ENCODE measurements around the gene ING1.
A peak's percentile ranks its signal among the peaks of the same experiment; 100 is the strongest.
"Not testable (repeated sequence)": the region's sequence is repeated elsewhere in the genome, so short reads cannot be mapped to it uniquely, and the experiment has no call there.

ING1 gene

GRCh38 chr13:110700641-110701040, 12.9 kb upstream of the ING1 start:
- H3K4me3 ChIP-seq, result no peak overlapping the region
- peaks cover 69% of the 10 kb centered on the region for H3K36me3 ChIP-seq (replicated peaks)
- in situ Hi-C loops (cut with MboI; ENCODE audit: low sequenced_read_pairs), result no loop called here
- no peaks in the 10 kb centered on the region for H3K27me3 ChIP-seq (ENCODE audit: low read depth)
- H3K9me3 ChIP-seq, result no peaks in the 10 kb centered on the region
- H3K4me1 ChIP-seq, result peaks cover 8% of the 10 kb centered on the region
- DNase-seq (ENCODE audit: low spot score in 2 of 2), result no peak

GRCh38 chr13:110701061-110701460, 12.4 kb upstream of the ING1 start:
- H3K4me1 ChIP-seq; in situ Hi-C loops (cut with MboI; ENCODE audit: low sequenced_read_pairs); DNase-seq (ENCODE audit: low spot score in 2 of 2); H3K4me3 ChIP-seq; H3K27me3 ChIP-seq (ENCODE audit: low read depth); H3K9me3 ChIP-seq: not testable (repeated sequence)
- H3K36me3 ChIP-seq (replicated peaks), result peaks cover 66% of the 10 kb centered on the region

- Histone ChIP-seq H3K36me3 (replicated peaks) (peaks cover 57% of the 10 kb centered on the region), H3K9me3 (no peaks in the 10 kb centered on the region), H3K4me3 (no peak overlapping the region), H3K27me3 (ENCODE audit: low read depth) (no peaks in the 10 kb centered on the region), H3K4me1 (peaks cover 8% of the 10 kb centered on the region)
- in situ Hi-C loops (cut with MboI; ENCODE audit: low sequenced_read_pairs), result no loop called here
- no peak for DNase-seq (ENCODE audit: low spot score in 2 of 2)
Observed at GRCh38 chr13:110702089-110702488, 11.4 kb upstream of the ING1 start.

DNA sequence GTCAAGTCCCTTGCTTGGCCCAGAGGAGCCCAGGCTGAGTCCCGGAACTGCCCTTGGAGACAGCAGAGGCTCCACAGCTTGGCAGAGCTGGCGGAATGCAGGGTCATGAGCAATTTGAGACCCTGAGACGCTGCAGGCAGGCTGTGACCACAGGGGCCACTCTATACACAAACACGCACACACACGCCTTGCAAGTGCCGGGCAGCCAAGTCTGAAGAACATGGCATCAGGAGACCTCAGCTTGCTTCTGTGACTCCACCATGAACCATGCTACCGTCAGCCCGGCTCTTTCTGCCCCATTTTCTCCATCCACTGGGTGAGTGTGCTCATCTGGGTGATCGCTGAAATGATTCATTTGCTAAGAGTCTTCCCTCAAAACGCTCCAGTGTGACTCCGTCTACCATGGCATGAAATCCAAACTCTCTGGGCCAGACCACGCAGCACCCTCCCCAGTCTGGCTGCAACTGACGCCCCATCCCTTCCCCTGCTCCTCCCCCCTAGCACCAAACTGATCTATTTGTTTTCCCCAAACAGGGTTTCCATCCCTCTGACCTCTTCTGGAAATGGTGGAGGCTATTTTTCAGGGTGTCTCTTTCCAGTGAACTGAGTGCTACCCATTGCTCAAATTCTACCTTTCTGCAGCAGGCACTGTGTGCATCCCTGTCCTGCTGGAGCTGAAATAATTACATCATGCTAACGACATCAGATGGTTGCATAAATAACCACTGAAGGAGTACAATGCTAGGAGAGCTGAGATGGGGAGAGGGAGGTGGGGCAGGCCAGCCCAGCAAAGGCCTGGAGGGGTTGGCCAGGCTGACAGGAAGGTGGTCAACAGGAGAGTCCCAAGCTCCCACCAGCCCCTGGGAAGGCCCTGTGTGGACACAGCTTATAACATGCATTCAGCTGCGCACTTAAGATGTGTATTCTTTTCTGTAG, 10.6 kb upstream of the ING1 start:
- H3K27me3 ChIP-seq (ENCODE audit: low read depth), result no peaks in the 10 kb centered on the region
- peaks cover 10% of the 10 kb centered on the region for H3K4me1 ChIP-seq
- in situ Hi-C loops (cut with MboI; ENCODE audit: low sequenced_read_pairs), result no loop called here
- peaks cover 50% of the 10 kb centered on the region for H3K36me3 ChIP-seq (replicated peaks)
- no peaks in the 10 kb centered on the region for H3K9me3 ChIP-seq
- no peak for DNase-seq (ENCODE audit: low spot score in 2 of 2)
- H3K4me3 ChIP-seq, result no peak overlapping the region

- Histone ChIP-seq H3K4me1 (peaks cover 12% of the 10 kb centered on the region), H3K9me3 (no peaks in the 10 kb centered on the region), H3K27me3 (ENCODE audit: low read depth) (no peaks in the 10 kb centered on the region), H3K4me3 (peak overlapping the region; percentile 59), H3K36me3 (replicated peaks) (peaks cover 26% of the 10 kb centered on the region)
- DNase-seq (ENCODE audit: low spot score in 2 of 2), result no peak
- in situ Hi-C loops (cut with MboI; ENCODE audit: low sequenced_read_pairs), result no loop called here
Observed at GRCh38 chr13:110705356-110705825, 8.1 kb upstream of the ING1 start.

DNA sequence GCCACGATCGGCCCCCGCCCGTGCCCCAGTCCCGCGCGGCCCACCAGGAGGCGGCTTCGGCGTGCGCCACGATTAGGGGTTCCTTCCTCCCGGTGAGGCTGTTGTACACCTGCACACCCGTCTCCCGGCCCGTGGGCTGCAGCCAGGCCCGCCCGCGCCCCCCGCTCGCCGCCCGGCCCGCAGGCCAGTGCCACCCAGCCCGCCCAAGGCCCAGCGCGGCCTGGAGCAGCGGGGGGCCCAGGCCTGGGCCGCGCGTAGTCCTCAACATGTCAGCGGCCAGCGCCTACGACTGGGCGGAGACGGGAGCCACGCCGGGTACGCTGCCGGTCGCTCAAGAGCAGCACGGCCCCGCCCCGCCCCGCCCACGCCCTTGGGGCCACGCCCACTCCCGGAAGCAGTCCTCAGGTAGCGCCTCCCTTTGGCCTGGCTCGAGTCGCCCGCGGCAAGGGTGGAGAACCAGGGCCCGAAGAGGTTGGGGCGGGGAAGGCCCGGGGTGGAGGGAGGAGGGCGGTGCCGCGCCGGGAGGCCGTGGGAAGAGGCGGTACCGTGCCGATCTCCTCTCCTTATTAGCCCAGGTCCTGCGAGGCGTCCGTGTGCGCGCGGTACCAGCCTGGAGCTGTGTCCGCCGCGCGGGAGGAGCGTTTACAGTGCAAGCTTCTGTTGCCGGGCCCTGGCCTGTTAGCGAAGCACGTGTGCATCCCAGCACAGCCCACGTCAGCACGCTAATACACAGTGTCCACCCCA, 7.5 kb upstream of the ING1 start, which contains the start of gene CARS2:
CARS2 (minus strand) TSS at position 291 of the 744 bp plus-strand sequence; CDS start at position 268, 23 bp downstream.
- in situ Hi-C loops (cut with MboI; ENCODE audit: low sequenced_read_pairs), result no loop called here
- DNase-seq (ENCODE audit: low spot score in 2 of 2), result peak; percentile 93 to 98
- Histone ChIP-seq H3K9me3 (no peaks in the 10 kb centered on the region), H3K27me3 (ENCODE audit: low read depth) (no peaks in the 10 kb centered on the region), H3K4me1 (peaks cover 14% of the 10 kb centered on the region), H3K36me3 (replicated peaks) (peaks cover 19% of the 10 kb centered on the region), H3K4me3 (peak within 1 kb of the TSS; percentile 59)

DNA sequence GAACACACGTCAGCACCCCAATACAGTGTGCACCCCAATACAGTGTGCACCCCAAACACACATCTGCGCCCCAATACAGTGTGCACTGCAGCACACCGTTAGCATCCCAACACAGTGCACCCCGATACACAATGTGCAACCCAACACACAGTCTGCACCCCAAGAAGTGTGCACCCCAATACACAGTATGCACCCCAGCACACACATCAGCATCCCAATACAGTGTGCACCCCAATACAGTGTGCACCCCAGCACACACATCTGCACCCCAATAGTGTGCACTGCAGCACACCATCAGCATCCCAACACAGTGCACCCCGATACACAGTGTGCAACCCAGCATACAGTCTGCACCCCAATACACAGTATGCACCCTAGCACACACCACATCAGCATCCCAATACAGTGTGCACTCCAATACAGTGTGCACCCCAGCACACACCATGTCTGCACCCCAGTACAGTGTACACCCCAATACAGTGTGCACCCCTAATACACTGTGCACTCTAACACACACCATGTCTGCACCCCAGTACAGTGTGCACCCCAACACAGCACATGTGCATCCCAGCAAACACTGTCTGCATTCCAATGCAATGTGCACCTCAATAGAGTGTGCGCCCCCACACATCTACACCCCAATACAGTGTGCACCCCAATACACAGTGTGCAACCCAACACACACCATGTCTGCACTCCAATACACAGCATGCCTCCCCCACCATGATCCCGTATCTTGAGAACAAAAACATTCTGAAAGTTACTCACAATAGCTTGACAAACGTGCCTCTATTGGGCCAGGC, 6.7 kb upstream of the ING1 start:
- Histone ChIP-seq H3K4me1 (peaks cover 14% of the 10 kb centered on the region), H3K4me3 (peak overlapping the region; percentile 59), H3K27me3 (ENCODE audit: low read depth) (no peaks in the 10 kb centered on the region), H3K36me3 (replicated peaks) (peaks cover 15% of the 10 kb centered on the region), H3K9me3 (no peaks in the 10 kb centered on the region)
- no peak for DNase-seq (ENCODE audit: low spot score in 2 of 2)
- in situ Hi-C loops (cut with MboI; ENCODE audit: low sequenced_read_pairs), result no loop called here

DNA sequence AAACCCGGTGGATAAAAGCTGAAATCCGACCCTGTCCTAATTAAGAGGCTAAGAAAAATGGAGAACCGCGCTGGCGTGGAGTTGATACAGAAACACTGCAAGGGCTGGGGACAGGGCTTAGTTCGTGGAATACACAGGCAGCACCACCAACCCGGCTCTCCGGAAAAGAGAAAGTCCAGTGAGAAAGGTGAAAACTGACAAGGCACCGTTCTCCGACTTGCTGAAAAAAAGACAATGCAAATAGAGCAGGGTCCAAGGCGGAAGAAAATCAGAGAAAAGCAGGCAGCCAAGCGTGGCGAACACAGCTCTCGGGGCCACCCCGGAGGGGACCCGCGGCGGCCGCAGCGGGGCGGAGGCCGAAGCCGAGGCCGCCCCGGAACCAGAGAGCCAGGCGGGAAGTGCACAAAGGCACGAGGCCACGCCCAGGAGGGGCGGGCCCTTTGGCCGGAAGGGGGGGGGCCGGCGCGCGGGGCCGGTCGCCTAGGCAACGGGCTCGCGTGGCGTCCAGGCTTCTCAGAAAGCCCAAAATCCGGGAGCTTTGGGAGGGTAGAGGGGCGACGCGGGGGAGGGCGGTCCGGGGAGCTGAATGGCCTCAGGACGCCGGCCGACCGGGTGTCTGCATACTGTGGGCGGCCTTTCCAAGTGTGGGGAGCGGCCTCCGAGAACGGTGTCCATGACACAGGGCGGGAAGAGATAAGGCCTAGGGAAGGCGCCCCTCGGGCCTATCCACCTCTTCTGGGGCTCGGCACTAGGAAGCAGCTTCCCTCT, 1.2 kb upstream of the ING1 start:
- in situ Hi-C loops (cut with MboI; ENCODE audit: low sequenced_read_pairs), result no loop called here

GRCh38 chr13:110712849-110713641, 455 bp upstream of the ING1 start:
- in situ Hi-C loops (cut with MboI; ENCODE audit: low sequenced_read_pairs), result no loop called here
- peak; percentile 96 to 99 for DNase-seq (ENCODE audit: low spot score in 2 of 2)
- Histone ChIP-seq H3K27me3 (ENCODE audit: low read depth) (no peaks in the 10 kb centered on the region), H3K36me3 (replicated peaks) (no peaks in the 10 kb centered on the region; the same call in 1 of the 2 replicates), H3K9me3 (no peaks in the 10 kb centered on the region), H3K4me3 (peak overlapping the region; percentile 78), H3K4me1 (peaks cover 7% of the 10 kb centered on the region)

More for the DNA sequence above, 1.2 kb upstream of the ING1 start:
- peaks cover 4% of the 10 kb centered on the region for H3K4me1 ChIP-seq
- H3K36me3 ChIP-seq (replicated peaks), result no peaks in the 10 kb centered on the region; the same call in 1 of the 2 replicates
- H3K9me3 ChIP-seq, result no peaks in the 10 kb centered on the region
- DNase-seq (ENCODE audit: low spot score in 2 of 2), result peak; percentile 73 to 89
- peak overlapping the region; percentile 78 for H3K4me3 ChIP-seq
- H3K27me3 ChIP-seq (ENCODE audit: low read depth), result no peaks in the 10 kb centered on the region

DNA sequence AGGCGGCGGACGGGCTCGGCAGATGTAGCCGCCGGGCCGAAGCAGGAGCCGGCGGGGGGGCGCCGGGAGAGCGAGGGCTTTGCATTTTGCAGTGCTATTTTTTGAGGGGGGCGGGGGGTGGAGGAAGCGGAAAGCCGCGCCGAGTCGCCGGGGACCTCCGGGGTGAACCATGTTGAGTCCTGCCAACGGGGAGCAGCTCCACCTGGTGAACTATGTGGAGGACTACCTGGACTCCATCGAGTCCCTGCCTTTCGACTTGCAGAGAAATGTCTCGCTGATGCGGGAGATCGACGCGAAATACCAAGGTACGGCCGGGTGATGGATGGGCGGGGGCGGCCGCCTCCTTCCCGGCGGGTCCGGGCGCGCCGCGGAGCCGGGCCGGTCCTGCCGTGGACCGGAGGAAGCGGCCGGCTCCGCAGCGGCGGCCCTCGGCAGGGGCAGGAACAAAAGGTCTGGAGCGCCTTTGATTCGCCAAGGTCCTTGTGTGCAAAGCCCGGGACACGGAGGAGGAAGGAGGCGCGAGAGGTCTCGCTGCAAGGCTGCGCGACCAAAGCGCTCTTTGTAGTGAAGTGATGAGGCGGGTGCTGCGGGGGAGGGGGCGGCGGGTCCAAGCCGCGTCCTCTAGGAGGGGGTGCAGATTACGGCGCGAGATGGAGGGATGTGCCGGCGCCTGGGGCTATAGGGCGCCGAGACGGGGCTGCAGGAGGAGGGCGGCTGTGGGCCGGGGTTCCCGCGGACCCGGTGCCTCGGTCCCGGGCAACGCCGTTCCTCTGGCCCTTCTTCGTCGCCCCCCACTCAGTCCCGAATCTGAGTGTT, 689 bp downstream of the ING1 start:
- Histone ChIP-seq H3K4me3 (peak overlapping the region; percentile 78), H3K9me3 (no peaks in the 10 kb centered on the region), H3K4me1 (peaks cover 6% of the 10 kb centered on the region), H3K27me3 (ENCODE audit: low read depth) (no peaks in the 10 kb centered on the region), H3K36me3 (replicated peaks) (no peaks in the 10 kb centered on the region; the same call in 1 of the 2 replicates)
- in situ Hi-C loops (cut with MboI; ENCODE audit: low sequenced_read_pairs), result no loop called here
- peak; percentile 38 to 67 for DNase-seq (ENCODE audit: low spot score in 2 of 2)

DNA sequence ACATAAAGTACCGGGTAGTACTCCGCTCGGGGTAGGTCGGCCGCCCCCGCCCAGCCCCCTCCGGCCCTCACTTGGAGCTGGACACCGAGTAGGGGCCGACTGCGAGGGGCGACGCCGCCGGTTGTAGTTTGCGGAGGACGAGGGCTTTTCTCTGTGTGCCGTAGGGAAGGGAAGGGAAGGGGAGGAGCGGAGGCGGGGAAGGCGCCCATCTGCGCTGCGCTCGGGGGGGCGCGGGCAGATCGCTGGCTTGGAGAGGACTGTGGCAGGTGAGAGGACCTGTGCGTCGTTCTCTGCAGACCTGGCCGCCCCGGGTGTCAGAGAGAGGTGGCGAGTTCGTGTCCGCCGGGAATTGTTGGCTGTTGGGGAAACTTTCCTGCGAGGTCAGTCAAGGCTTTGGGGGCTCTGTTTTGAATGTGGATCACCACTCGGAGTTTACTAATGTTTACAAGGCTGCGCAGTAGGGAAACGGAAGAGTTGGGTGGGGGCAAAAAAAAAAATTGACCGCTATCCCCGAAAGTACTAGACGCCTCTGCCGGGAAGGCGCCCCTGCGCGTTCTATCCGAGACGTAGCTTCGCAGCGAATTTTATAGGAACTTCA, 1.4 kb downstream of the ING1 start:
- no peaks in the 10 kb centered on the region for H3K9me3 ChIP-seq
- peaks cover 6% of the 10 kb centered on the region for H3K36me3 ChIP-seq (replicated peaks)
- DNase-seq (ENCODE audit: low spot score in 2 of 2), result peak in 1 of 2 experiments; percentile 64
- H3K4me1 ChIP-seq, result peaks cover 6% of the 10 kb centered on the region
- in situ Hi-C loops (cut with MboI; ENCODE audit: low sequenced_read_pairs), result loop anchor here (5.0 kb wide), 1 partner anchor 197 kb away; no protein-coding TSS in a partner anchor
- H3K4me3 ChIP-seq, result peak overlapping the region; percentile 78
- no peaks in the 10 kb centered on the region for H3K27me3 ChIP-seq (ENCODE audit: low read depth)
